Coronary artery (tissue), 2 donors: ENCODE data around the gene CEP57.

Source experiments
- DNase-seq: peaks from one replicate; pipeline ENCODE4 v3.0.0-alpha.2; 2017; ENCODE audit warnings: low spot score
- H3K27ac ChIP-seq, 2 donors: fragments of 200-600 bp; sonication (generic); one replicate each; pipeline ENCODE4 v1.5.1; 2016 to 2019
- H3K4me3 ChIP-seq: fragments of 200-600 bp; sonication (generic); 2 replicates; pipeline ENCODE4 v1.5.1; 2016; ENCODE audit warnings: mild to moderate bottlenecking, moderate library complexity
- CTCF ChIP-seq: fragments of 200-600 bp; sonication (generic); IDR thresholded peaks from one replicate; pipeline ENCODE4 v1.5.1; 2019; ENCODE audit warnings: antibody characterized with exemption

CEP57 gene

GRCh38 chr11:95816037-95816436 lies 25.7 kb downstream of the CEP57 start:
- Histone ChIP-seq H3K27ac (no peak overlapping the region), H3K4me3 (no peak overlapping the region)
- DNase-seq = no peak
- TF ChIP-seq CTCF = no peak

- TF ChIP-seq CTCF = no peak
- no peak for DNase-seq
- Histone ChIP-seq H3K27ac (no peak overlapping the region), H3K4me3 (no peak overlapping the region)
Measured at GRCh38 chr11:95821640-95822039, 31.3 kb downstream of the CEP57 start.

GRCh38 chr11:95827696-95828095 lies 37.4 kb downstream of the CEP57 start:
- Histone ChIP-seq H3K27ac (no peak overlapping the region), H3K4me3 (no peak overlapping the region)
- no peak for DNase-seq
- TF ChIP-seq CTCF = no peak

- Histone ChIP-seq H3K27ac (no peak overlapping the region), H3K4me3 (no peak overlapping the region)
- no peak for DNase-seq
- TF ChIP-seq CTCF = no peak
Measured at GRCh38 chr11:95829580-95830259, 39.4 kb downstream of the CEP57 start.

- TF ChIP-seq CTCF = no peak
- no peak overlapping the region for H3K4me3 ChIP-seq
- no peak for DNase-seq
- no peak overlapping the region for H3K27ac ChIP-seq
Measured at GRCh38 chr11:95831198-95831883, 41.0 kb downstream of the CEP57 start.

GRCh38 chr11:95832763-95833162 lies 42.5 kb downstream of the CEP57 start:
- no peak overlapping the region for H3K4me3 ChIP-seq
- no peak overlapping the region for H3K27ac ChIP-seq
- no peak for TF ChIP-seq CTCF
- DNase-seq = no peak

- DNase-seq = no peak
- no peak overlapping the region for H3K27ac ChIP-seq
- no peak for TF ChIP-seq CTCF
- no peak overlapping the region for H3K4me3 ChIP-seq
Measured at GRCh38 chr11:95833378-95833777, 43.1 kb downstream of the CEP57 start.
